ENCODE results near the gene NMRK2. TPM values are rescaled to one million over a fixed set of nuclear protein-coding genes. Genes with fewer than 3 reads are reported as not detected.

The NMRK2 gene
- total RNA-seq, 1 donor from 2014 or later, result not detected

- intact Hi-C loops (cut with DNase I), result loop anchor here (1.0 kb wide), 2 partner anchors 17 to 71 kb away; partner anchors contain the start of gene PIAS4
- no peak overlapping the region for H3K4me3 ChIP-seq
These were observed 57.9 kb downstream of the NMRK2 start for GRCh38 chr19:3990815-3991117.

More at GRCh38 chr19:3990815-3991117, 57.9 kb downstream of the NMRK2 start:
- Histone ChIP-seq H3K4me1 (peaks cover 5 to 10% of the 10 kb centered on the region in 2 donors), H3K36me3 (no peaks in the 10 kb centered on the region), H3K9me3 (no peaks in the 10 kb centered on the region), H3K27me3 (no peaks in the 10 kb centered on the region), H3K27ac (no peak overlapping the region)
- DNase-seq (ENCODE audit: low spot score in 2 of 2), result no peak
- TF ChIP-seq, protein P1, sequence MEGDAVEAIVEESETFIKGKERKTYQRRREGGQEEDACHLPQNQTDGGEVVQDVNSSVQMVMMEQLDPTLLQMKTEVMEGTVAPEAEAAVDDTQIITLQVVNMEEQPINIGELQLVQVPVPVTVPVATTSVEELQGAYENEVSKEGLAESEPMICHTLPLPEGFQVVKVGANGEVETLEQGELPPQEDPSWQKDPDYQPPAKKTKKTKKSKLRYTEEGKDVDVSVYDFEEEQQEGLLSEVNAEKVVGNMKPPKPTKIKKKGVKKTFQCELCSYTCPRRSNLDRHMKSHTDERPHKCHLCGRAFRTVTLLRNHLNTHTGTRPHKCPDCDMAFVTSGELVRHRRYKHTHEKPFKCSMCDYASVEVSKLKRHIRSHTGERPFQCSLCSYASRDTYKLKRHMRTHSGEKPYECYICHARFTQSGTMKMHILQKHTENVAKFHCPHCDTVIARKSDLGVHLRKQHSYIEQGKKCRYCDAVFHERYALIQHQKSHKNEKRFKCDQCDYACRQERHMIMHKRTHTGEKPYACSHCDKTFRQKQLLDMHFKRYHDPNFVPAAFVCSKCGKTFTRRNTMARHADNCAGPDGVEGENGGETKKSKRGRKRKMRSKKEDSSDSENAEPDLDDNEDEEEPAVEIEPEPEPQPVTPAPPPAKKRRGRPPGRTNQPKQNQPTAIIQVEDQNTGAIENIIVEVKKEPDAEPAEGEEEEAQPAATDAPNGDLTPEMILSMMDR (IDR thresholded peaks at IDR 0.05), result no peak

Other genes with a start within 250 kb of the NMRK2 start
- gene PIP5K1C, start 232.6 kb upstream of the NMRK2 start, total RNA-seq, result 87.3 TPM
- 12.6 TPM for gene TJP3, start 224.7 kb upstream of the NMRK2 start, total RNA-seq
- gene APBA3, start 171.4 kb upstream of the NMRK2 start, total RNA-seq, result 58.9 TPM
- 34.9 TPM for gene MRPL54, start 170.4 kb upstream of the NMRK2 start, total RNA-seq
- not detected for gene RAX2, start 160.8 kb upstream of the NMRK2 start, total RNA-seq
- gene MATK, start 146.7 kb upstream of the NMRK2 start, total RNA-seq, result not detected
- not detected for gene ZFR2, start 64.0 kb upstream of the NMRK2 start, total RNA-seq
- not detected for gene ATCAY, start 52.4 kb upstream of the NMRK2 start, total RNA-seq
- gene DAPK3, start 38.0 kb downstream of the NMRK2 start, total RNA-seq, result 135 TPM
- gene EEF2, start 52.4 kb downstream of the NMRK2 start, total RNA-seq, result 1,544 TPM
- 30.8 TPM for gene PIAS4, start 74.7 kb downstream of the NMRK2 start, total RNA-seq
- 76.4 TPM for gene ZBTB7A, start 133.8 kb downstream of the NMRK2 start, total RNA-seq
- gene MAP2K2, start 191.1 kb downstream of the NMRK2 start, total RNA-seq, result 155 TPM
- gene CREB3L3, start 220.6 kb downstream of the NMRK2 start, total RNA-seq, result 2.8 TPM
- gene SIRT6, start 249.5 kb downstream of the NMRK2 start, total RNA-seq, result 5.9 TPM
- gene ANKRD24, start 249.6 kb downstream of the NMRK2 start, total RNA-seq, result not detected

Measured in ascending aorta (tissue), 2 donors.